ENCODE measurements around the gene GID4.
A peak's percentile ranks its signal among the peaks of the same experiment; 100 is the strongest.
"Not testable (repeated sequence)": the region's sequence is repeated elsewhere in the genome, so short reads cannot be mapped to it uniquely, and the experiment has no call there.

GID4 gene

GRCh38 chr17:18038861-18039534 is at the start of gene GID4, which contains the start of gene ATPAF2:
Gene GID4, plus strand, starts transcription at chr17:18039408. Its CDS starts 57 bp downstream, at chr17:18039465.
Gene ATPAF2, minus strand, starts transcription at chr17:18039168. Its CDS starts 155 bp downstream, at chr17:18039013.
- peak; percentile 99 for DNase-seq (ENCODE audit: low read depth in 3 of 3)

GRCh38 chr17:17989618-17990017 is 49.6 kb upstream of the GID4 start:
- DNase-seq (ENCODE audit: low read depth in 3 of 3), result no peak

GRCh38 chr17:17990282-17990681 is 48.9 kb upstream of the GID4 start:
- DNase-seq (ENCODE audit: low read depth in 3 of 3), result no peak

- DNase-seq (ENCODE audit: low read depth in 3 of 3), result no peak
Observed at GRCh38 chr17:17993366-17993765, 45.8 kb upstream of the GID4 start.

- DNase-seq (ENCODE audit: low read depth in 3 of 3), result no peak
Observed at GRCh38 chr17:17993852-17994251, 45.4 kb upstream of the GID4 start.

GRCh38 chr17:17994271-17995069 is 44.7 kb upstream of the GID4 start:
- DNase-seq (ENCODE audit: low read depth in 3 of 3), result peak in 1 of 3 donors; percentile 17

GRCh38 chr17:17995887-17996286 is 43.3 kb upstream of the GID4 start:
- DNase-seq (ENCODE audit: low read depth in 3 of 3), result not testable (repeated sequence)

GRCh38 chr17:17998934-17999333 is 40.3 kb upstream of the GID4 start:
- DNase-seq (ENCODE audit: low read depth in 3 of 3), result no peak

- DNase-seq (ENCODE audit: low read depth in 3 of 3), result no peak
Observed at GRCh38 chr17:17999364-18000029, 39.7 kb upstream of the GID4 start.

GRCh38 chr17:18000030-18000408 is 39.2 kb upstream of the GID4 start:
- DNase-seq (ENCODE audit: low read depth in 3 of 3), result no peak

GRCh38 chr17:18002171-18002570 is 37.0 kb upstream of the GID4 start:
- no peak for DNase-seq (ENCODE audit: low read depth in 3 of 3)

GRCh38 chr17:18004345-18004744 is 34.9 kb upstream of the GID4 start:
- no peak for DNase-seq (ENCODE audit: low read depth in 3 of 3)

- DNase-seq (ENCODE audit: low read depth in 3 of 3), result no peak
Observed at GRCh38 chr17:18004884-18005305, 34.3 kb upstream of the GID4 start.

GRCh38 chr17:18005496-18005895 is 33.7 kb upstream of the GID4 start:
- DNase-seq (ENCODE audit: low read depth in 3 of 3), result no peak

GRCh38 chr17:18006495-18007239 is 32.5 kb upstream of the GID4 start:
- no peak for DNase-seq (ENCODE audit: low read depth in 3 of 3)

GRCh38 chr17:18008496-18009268 is 30.5 kb upstream of the GID4 start:
- no peak for DNase-seq (ENCODE audit: low read depth in 3 of 3)

- DNase-seq (ENCODE audit: low read depth in 3 of 3), result no peak
Observed at GRCh38 chr17:18009609-18010420, 29.4 kb upstream of the GID4 start.

- DNase-seq (ENCODE audit: low read depth in 3 of 3), result no peak
Observed at GRCh38 chr17:18011286-18011685, 27.9 kb upstream of the GID4 start.

- no peak for DNase-seq (ENCODE audit: low read depth in 3 of 3)
Observed at GRCh38 chr17:18014006-18014405, 25.2 kb upstream of the GID4 start.

GRCh38 chr17:18015593-18015992 is 23.6 kb upstream of the GID4 start:
- DNase-seq (ENCODE audit: low read depth in 3 of 3), result no peak
